ENCODE data around the gene EIF5. TPM values are rescaled to one million over a fixed set of nuclear protein-coding genes. Genes with fewer than 3 reads are reported as not detected.
A peak's percentile ranks its signal among the peaks of the same experiment; 100 is the strongest.

EIF5 gene
- total RNA-seq, 1 donor from 2014 or later, result 274 TPM

GRCh38 chr14:103336191-103336590 lies 2.2 kb downstream of the EIF5 start:
- intact Hi-C loops (cut with micrococcal nuclease), result loop anchor here (10.0 kb wide), 3 partner anchors 189 to 1021 kb away; partner anchors contain the start of genes CKB, TRMT61A, XRCC3 and ZFYVE21
- no peak for ATAC-seq (ENCODE audit: low read depth)
- CTCF ChIA-PET, result interaction anchor here (1.1 to 5.6 kb wide), 2 partner anchors 55 to 231 kb away, joined by 3 to 29 read pairs; no protein-coding TSS in a partner anchor
- Mint-ChIP-seq H3K27me3 (no peaks in the 10 kb centered on the region), H3K27ac (peak overlapping the region; percentile 30), H3K9me3 (no peaks in the 10 kb centered on the region), H3K36me3 (ENCODE audit: low read depth) (peaks cover 64% of the 10 kb centered on the region), H3K4me1 (peaks cover 33% of the 10 kb centered on the region), H3K4me3 (peak overlapping the region; percentile 91)
- TF ChIP-seq CTCF (IDR thresholded peaks at IDR 0.05), result no peak
- POLR2A ChIA-PET, result interaction anchor here (0.8 to 4.4 kb wide), 2 partner anchors 9 to 49 kb away, joined by 3 to 27 read pairs; partner anchors contain the start of gene MARK3
- no peak for DNase-seq

- Mint-ChIP-seq H3K27me3 (no peaks in the 10 kb centered on the region), H3K27ac (peak overlapping the region; percentile 18), H3K4me3 (no peak overlapping the region), H3K36me3 (ENCODE audit: low read depth) (peaks cover 80% of the 10 kb centered on the region), H3K9me3 (no peaks in the 10 kb centered on the region), H3K4me1 (peaks cover 32% of the 10 kb centered on the region)
- ChIA-PET POLR2A (interaction anchor here (0.7 kb wide), 1 partner anchor 183 kb away, joined by 3 read pairs; no protein-coding TSS in a partner anchor), CTCF (interaction anchor here (5.6 kb wide), 1 partner anchor 53 kb away, joined by 29 read pairs; no protein-coding TSS in a partner anchor)
- DNase-seq, result no peak
- no peak for ATAC-seq (ENCODE audit: low read depth)
- no peak for TF ChIP-seq CTCF (IDR thresholded peaks at IDR 0.05)
- intact Hi-C loops (cut with micrococcal nuclease), result loop anchor here (10.0 kb wide), 3 partner anchors 187 to 1023 kb away; partner anchors contain the start of genes CKB, TRMT61A, XRCC3 and ZFYVE21
Observed at GRCh38 chr14:103337794-103338193, 3.8 kb downstream of the EIF5 start.

- Mint-ChIP-seq H3K27me3 (no peaks in the 10 kb centered on the region), H3K9me3 (no peaks in the 10 kb centered on the region), H3K4me3 (no peak overlapping the region), H3K36me3 (ENCODE audit: low read depth) (peaks cover 94% of the 10 kb centered on the region), H3K27ac (no peak overlapping the region), H3K4me1 (peaks cover 28% of the 10 kb centered on the region)
- ChIA-PET POLR2A (no interaction called here), CTCF (no interaction called here)
- intact Hi-C loops (cut with micrococcal nuclease), result loop anchor here (10.0 kb wide), 3 partner anchors 185 to 1025 kb away; partner anchors contain the start of genes CKB, TRMT61A, XRCC3 and ZFYVE21
- ATAC-seq (ENCODE audit: low read depth) (no peak), DNase-seq (no peak)
- TF ChIP-seq CTCF (IDR thresholded peaks at IDR 0.05), result no peak
Observed at GRCh38 chr14:103339561-103339960, 5.5 kb downstream of the EIF5 start.

GRCh38 chr14:103340480-103341212 lies 6.6 kb downstream of the EIF5 start:
- no peaks in the 10 kb centered on the region for H3K9me3 Mint-ChIP-seq
- H3K27me3 Mint-ChIP-seq, result no peaks in the 10 kb centered on the region
- peaks cover 21% of the 10 kb centered on the region for H3K4me1 Mint-ChIP-seq
- intact Hi-C loops (cut with micrococcal nuclease), result no loop called here
- CTCF ChIA-PET, result no interaction called here
- POLR2A ChIA-PET, result no interaction called here
- H3K36me3 Mint-ChIP-seq (ENCODE audit: low read depth), result peaks cover 96% of the 10 kb centered on the region
- peak overlapping the region; percentile 5 for H3K27ac Mint-ChIP-seq
- DNase-seq (no peak), ATAC-seq (ENCODE audit: low read depth) (no peak)
- H3K4me3 Mint-ChIP-seq, result no peak overlapping the region
- TF ChIP-seq CTCF (IDR thresholded peaks at IDR 0.05), result no peak
